Measurements from ENCODE around the gene DCAF8.

DNA sequence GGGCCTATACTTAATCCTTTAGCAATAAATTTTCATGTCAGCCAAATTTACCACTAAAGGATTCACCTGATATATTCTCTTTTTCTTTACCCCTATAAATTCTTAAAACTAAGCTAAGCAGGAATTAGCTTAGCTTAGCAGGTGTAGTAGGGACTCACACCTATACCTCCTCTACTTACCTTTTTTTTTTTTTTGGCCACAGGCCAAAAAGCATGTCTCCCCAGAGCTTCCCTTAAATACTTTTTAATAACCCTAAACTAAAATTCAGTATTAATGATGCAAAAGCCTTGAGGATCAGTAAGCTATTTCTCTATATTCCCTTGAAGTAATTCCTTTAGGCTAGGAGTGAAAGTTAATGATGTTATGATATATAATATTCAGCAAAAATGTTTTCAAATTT is 33.9 kb downstream of the DCAF8 start:
- TF ChIP-seq CTCF (IDR thresholded peaks at IDR 0.05; ENCODE audit: low read depth, low read length): no peak
- no peak for TF ChIP-seq MAX (IDR thresholded peaks at IDR 0.05; ENCODE audit: low read depth, low read length)
- TF ChIP-seq POLR2A (IDR thresholded peaks at IDR 0.05; ENCODE audit: extremely low read depth, insufficient read length): no peak
- TF ChIP-seq MYC (IDR thresholded peaks at IDR 0.05; ENCODE audit: low read depth, low read length): no peak

Measured in NB4 (cell line).